AG10803 (cell line): ENCODE data around the gene CD93.

ENCODE experiments used
- DNase-seq: peaks from one replicate; pipeline ENCODE4 v3.0.0; 2010; ENCODE audit warnings: low read depth
- H3K4me3 ChIP-seq: 2 replicates; pipeline ENCODE4 v1.5.1; 2011; ENCODE audit warnings: mild to moderate bottlenecking, low read length, control low read depth
- CTCF ChIP-seq: conservative IDR thresholded peaks from 2 replicates; pipeline ENCODE4 v1.5.1; 2011; ENCODE audit warnings: mild to moderate bottlenecking, low read length, control low read depth, inconsistent platforms

The CD93 gene

GRCh38 chr20:23065266-23066201 is 20.6 kb downstream of the CD93 start:
- no peak for TF ChIP-seq CTCF
- H3K4me3 ChIP-seq, result no peak overlapping the region
- DNase-seq, result no peak

- no peak for TF ChIP-seq CTCF
- no peak overlapping the region for H3K4me3 ChIP-seq
- DNase-seq, result no peak
Measured at GRCh38 chr20:23063581-23063980, 22.5 kb downstream of the CD93 start.

- DNase-seq, result no peak
- no peak overlapping the region for H3K4me3 ChIP-seq
- TF ChIP-seq CTCF, result no peak
Measured at GRCh38 chr20:23063168-23063567, 23.0 kb downstream of the CD93 start.

- H3K4me3 ChIP-seq, result no peak overlapping the region
- DNase-seq, result no peak
- TF ChIP-seq CTCF, result no peak
Measured at GRCh38 chr20:23062632-23063031, 23.5 kb downstream of the CD93 start.

GRCh38 chr20:23061734-23062561 is 24.2 kb downstream of the CD93 start:
- DNase-seq, result peak; percentile 84
- no peak overlapping the region for H3K4me3 ChIP-seq
- peak; percentile 79 for TF ChIP-seq CTCF

- no peak for DNase-seq
- no peak overlapping the region for H3K4me3 ChIP-seq
- no peak for TF ChIP-seq CTCF
Measured at GRCh38 chr20:23061262-23061661, 24.9 kb downstream of the CD93 start.
